ENCODE measurements around the gene EPS15. TPM values are rescaled to one million over a fixed set of nuclear protein-coding genes. Genes with fewer than 3 reads are reported as not detected.

Gene EPS15
- total and polyA plus RNA-seq, 2 of the 13 experiments (the other 11 are each of a cell fraction or from before 2014, with no cell fraction given), result 14.3 to 19.3 TPM

- TF ChIP-seq ATF5 (CRISPR knock-in tag; IDR thresholded peaks at IDR 0.05; ENCODE audit: low read depth) (no peak), ELF3 (CRISPR knock-in tag; IDR thresholded peaks at IDR 0.05) (no peak), FOXJ3 (CRISPR knock-in tag; IDR thresholded peaks at IDR 0.05; ENCODE audit: borderline replicate concordance) (no peak), ARID5B (CRISPR knock-in tag; IDR thresholded peaks at IDR 0.05) (0 out of 2 replicates have a peak, but pooled peaks have one; percentile 9), NFE2 (CRISPR knock-in tag; IDR thresholded peaks at IDR 0.05) (peak; percentile 54; the same call in 1 of the 2 replicates), ZNF430 (CRISPR knock-in tag; IDR thresholded peaks at IDR 0.05) (no peak), NFRKB (IDR thresholded peaks at IDR 0.05) (no peak), ZMAT5 (CRISPR knock-in tag; IDR thresholded peaks at IDR 0.05; ENCODE audit: borderline replicate concordance, low read depth) (no peak), KDM3A (CRISPR knock-in tag; IDR thresholded peaks at IDR 0.05; ENCODE audit: low read depth) (no peak), ONECUT2 (CRISPR knock-in tag; IDR thresholded peaks at IDR 0.05) (0 out of 2 replicates have a peak, but pooled peaks have one; percentile 46), NFE2L2 (IDR thresholded peaks at IDR 0.05; ENCODE audit: low read length) (peak; percentile 76; the same call in 1 of the 2 replicates)
Measured at GRCh38 chr1:51509773-51510172, 9.3 kb downstream of the EPS15 start (continued).
